Neural progenitor cell (in vitro differentiated cells): Measurements from ENCODE around the gene ADRA1B. TPM values are rescaled to one million over a fixed set of nuclear protein-coding genes. Genes with fewer than 3 reads are reported as not detected.
A peak's percentile ranks its signal among the peaks of the same experiment; 100 is the strongest.

Experiments used
- DNase-seq: peaks from one replicate; pipeline ENCODE4 v3.0.0-alpha.2; 2016; ENCODE audit warnings: low spot score
- H2AFZ ChIP-seq: fragments of 200-600 bp; sonication (generic); replicated peaks from 2 replicates; pipeline ENCODE4 v1.6.1; 2016; ENCODE audit warnings: antibody characterized with exemption
- H3F3A ChIP-seq: fragments of 200-600 bp; sonication (generic); 2 replicates; pipeline ENCODE4 v1.6.1; 2016; ENCODE audit warnings: antibody characterized with exemption, low read depth
- H3K27ac ChIP-seq: fragments of 200-600 bp; sonication (generic); 2 replicates; pipeline ENCODE4 v1.5.1; 2016; ENCODE audit warnings: mild to moderate bottlenecking
- H3K27me3 ChIP-seq: fragments of 200-600 bp; sonication (generic); 2 replicates; pipeline ENCODE4 v1.6.1; 2016; ENCODE audit warnings: mild to moderate bottlenecking, moderate library complexity
- H3K36me3 ChIP-seq: fragments of 200-600 bp; sonication (generic); 2 replicates; pipeline ENCODE4 v1.5.1; 2016
- H3K4me1 ChIP-seq: fragments of 200-600 bp; sonication (generic); 2 replicates; pipeline ENCODE4 v1.6.1; 2016; ENCODE audit warnings: mixed run types
- H3K4me2 ChIP-seq: fragments of 200-600 bp; sonication (generic); 2 replicates; pipeline ENCODE4 v1.6.1; 2016
- H3K4me3 ChIP-seq: fragments of 200-600 bp; sonication (generic); 2 replicates; pipeline ENCODE4 v1.5.1; 2016
- H3K79me2 ChIP-seq: fragments of 200-600 bp; sonication (generic); 2 replicates; pipeline ENCODE4 v1.6.1; 2016; ENCODE audit warnings: low read depth
- H3K9ac ChIP-seq: fragments of 200-600 bp; sonication (generic); 2 replicates; pipeline ENCODE4 v1.6.1; 2016
- H3K9me3 ChIP-seq: fragments of 200-600 bp; sonication (generic); 2 replicates; pipeline ENCODE4 v1.5.1; 2016; ENCODE audit warnings: low read depth
- H4K20me1 ChIP-seq: fragments of 200-600 bp; sonication (generic); 2 replicates; pipeline ENCODE4 v1.6.1; 2016; ENCODE audit warnings: low read depth
- H3K27ac Mint-ChIP-seq: 3 replicates; pipeline ENCODE4 v1.8.0; 2021; ENCODE audit warnings: mixed read lengths
- H3K27me3 Mint-ChIP-seq: 2 replicates; pipeline ENCODE4 v1.8.0; 2022; ENCODE audit warnings: low read depth, mild to moderate bottlenecking, inconsistent platforms, moderate library complexity, mixed read lengths; ENCODE audit not compliant: insufficient read depth
- H3K36me3 Mint-ChIP-seq: 3 replicates; pipeline ENCODE4 v1.8.0; 2021; ENCODE audit warnings: mixed read lengths
- H3K4me1 Mint-ChIP-seq: 3 replicates; pipeline ENCODE4 v1.8.0; 2021; ENCODE audit warnings: mixed read lengths
- H3K4me3 Mint-ChIP-seq: 3 replicates; pipeline ENCODE4 v1.8.0; 2021; ENCODE audit warnings: mild to moderate bottlenecking, moderate library complexity, mixed read lengths
- H3K9me3 Mint-ChIP-seq: 3 replicates; pipeline ENCODE4 v1.8.0; 2020; ENCODE audit warnings: mixed read lengths
- EZH2 ChIP-seq: fragments of 200-600 bp; sonication (generic); IDR thresholded peaks from 2 replicates; pipeline ENCODE4 v1.6.1; 2017; ENCODE audit warnings: antibody characterized with exemption, mild to moderate bottlenecking, moderate library complexity
- EZH2phosphoT487 ChIP-seq: fragments of 200-600 bp; sonication (generic); IDR thresholded peaks from 2 replicates; pipeline ENCODE4 v1.6.1; 2017; ENCODE audit warnings: antibody characterized with exemption
- total RNA-seq: library from RNA; depleted of rRNA; stranded (reverse); fragments of >200 nt; gene quantifications from 2 replicates; pipeline ENCODE4 v1.2.3, GENCODE V29; 2015; ENCODE audit warnings: low replicate concordance
- TF ChIP-seq, protein P1 (sequence below): fragments of 200-600 bp; sonication (generic); IDR thresholded peaks from 2 replicates; pipeline ENCODE4 v1.5.1; 2017; ENCODE audit warnings: antibody characterized with exemption, mild to moderate bottlenecking

Gene ADRA1B
- total RNA-seq, 1 donor from 2014 or later = not detected

DNA sequence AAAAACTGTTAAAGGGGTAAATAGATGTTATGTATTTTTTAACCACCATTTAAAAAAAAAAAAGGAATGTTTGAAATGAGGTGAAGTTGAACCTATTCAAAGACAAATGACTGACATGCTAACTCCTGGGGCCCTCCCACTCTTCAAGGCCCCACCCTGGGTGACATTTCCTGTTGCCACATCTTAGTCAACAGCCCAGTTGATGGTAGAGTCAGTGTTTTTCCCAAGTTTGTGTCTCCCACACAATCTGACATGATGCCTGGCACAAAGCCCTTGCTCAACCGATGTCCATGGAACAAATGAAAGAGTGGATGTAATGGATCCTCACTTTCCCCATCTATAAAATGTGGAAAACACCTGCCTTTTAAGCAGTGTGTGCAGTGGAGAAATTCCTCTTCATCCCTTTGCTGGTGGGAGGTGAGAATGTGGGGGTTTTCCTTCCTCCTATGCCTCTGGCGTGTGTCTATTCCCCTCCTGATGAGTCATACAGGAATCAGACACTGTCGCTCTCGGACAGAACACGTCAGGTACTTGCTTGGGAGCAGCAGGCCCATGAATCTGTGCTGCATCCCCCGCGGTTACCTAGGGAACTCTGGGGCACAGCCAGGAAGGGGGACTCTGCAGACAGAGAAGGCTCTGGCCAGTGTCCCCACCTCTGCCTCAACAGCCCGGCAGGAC lies 13.7 kb upstream of the ADRA1B start:
- TF ChIP-seq EZH2 = no peak
- TF ChIP-seq EZH2phosphoT487 = no peak
- TF ChIP-seq, protein P1, sequence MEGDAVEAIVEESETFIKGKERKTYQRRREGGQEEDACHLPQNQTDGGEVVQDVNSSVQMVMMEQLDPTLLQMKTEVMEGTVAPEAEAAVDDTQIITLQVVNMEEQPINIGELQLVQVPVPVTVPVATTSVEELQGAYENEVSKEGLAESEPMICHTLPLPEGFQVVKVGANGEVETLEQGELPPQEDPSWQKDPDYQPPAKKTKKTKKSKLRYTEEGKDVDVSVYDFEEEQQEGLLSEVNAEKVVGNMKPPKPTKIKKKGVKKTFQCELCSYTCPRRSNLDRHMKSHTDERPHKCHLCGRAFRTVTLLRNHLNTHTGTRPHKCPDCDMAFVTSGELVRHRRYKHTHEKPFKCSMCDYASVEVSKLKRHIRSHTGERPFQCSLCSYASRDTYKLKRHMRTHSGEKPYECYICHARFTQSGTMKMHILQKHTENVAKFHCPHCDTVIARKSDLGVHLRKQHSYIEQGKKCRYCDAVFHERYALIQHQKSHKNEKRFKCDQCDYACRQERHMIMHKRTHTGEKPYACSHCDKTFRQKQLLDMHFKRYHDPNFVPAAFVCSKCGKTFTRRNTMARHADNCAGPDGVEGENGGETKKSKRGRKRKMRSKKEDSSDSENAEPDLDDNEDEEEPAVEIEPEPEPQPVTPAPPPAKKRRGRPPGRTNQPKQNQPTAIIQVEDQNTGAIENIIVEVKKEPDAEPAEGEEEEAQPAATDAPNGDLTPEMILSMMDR = no peak
- no peaks in the 10 kb centered on the region for H3K36me3 ChIP-seq
- no peak overlapping the region for H3K4me3 Mint-ChIP-seq
- H3K36me3 Mint-ChIP-seq = no peaks in the 10 kb centered on the region
- H3K9me3 ChIP-seq = no peaks in the 10 kb centered on the region
- H3K9me3 Mint-ChIP-seq = no peaks in the 10 kb centered on the region
- no peak overlapping the region for H3K4me3 ChIP-seq
- peak overlapping the region; percentile 75 for H3K27ac Mint-ChIP-seq
- no peaks in the 10 kb centered on the region for H3K79me2 ChIP-seq
- no peak overlapping the region for H2AFZ ChIP-seq
- no peak for DNase-seq
- H3K9ac ChIP-seq = no peak overlapping the region
- peaks cover 2% of the 10 kb centered on the region for H3K27me3 Mint-ChIP-seq
- no peaks in the 10 kb centered on the region for H4K20me1 ChIP-seq
- H3F3A ChIP-seq = no peaks in the 10 kb centered on the region
- peaks cover 34% of the 10 kb centered on the region for H3K4me1 Mint-ChIP-seq
- H3K27me3 ChIP-seq = no peaks in the 10 kb centered on the region
- H3K4me1 ChIP-seq = no peaks in the 10 kb centered on the region
- H3K4me2 ChIP-seq = no peak overlapping the region
- H3K27ac ChIP-seq = no peak overlapping the region

DNA sequence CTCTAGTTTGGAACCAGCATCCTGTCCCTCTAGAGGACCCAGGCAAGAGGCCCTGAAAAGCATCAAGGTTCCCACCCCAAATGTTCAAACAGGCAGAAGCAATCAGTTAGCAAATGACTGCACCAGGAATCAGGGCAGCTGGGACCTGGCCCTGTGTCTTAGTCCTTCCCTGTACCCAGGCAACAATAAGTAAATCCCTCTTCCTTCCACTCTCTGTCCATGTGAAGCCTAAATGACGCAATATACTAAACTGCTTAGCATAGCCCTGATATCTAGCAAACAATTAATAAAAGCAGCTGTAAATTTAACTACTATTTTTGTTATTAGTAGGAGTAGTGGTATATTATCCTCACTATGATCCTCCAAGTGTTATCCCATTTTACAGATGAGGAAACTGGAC lies 13.2 kb upstream of the ADRA1B start:
- TF ChIP-seq EZH2 (no peak), EZH2phosphoT487 (no peak)
- TF ChIP-seq, protein P1 = no peak
- Histone ChIP-seq H3K27ac (no peak overlapping the region), H4K20me1 (no peaks in the 10 kb centered on the region), H3K79me2 (no peaks in the 10 kb centered on the region), H3K4me1 (peaks cover 3% of the 10 kb centered on the region), H3K36me3 (no peaks in the 10 kb centered on the region), H3K4me2 (no peak overlapping the region), H3K9ac (no peak overlapping the region), H3K4me3 (no peak overlapping the region), H2AFZ (no peak overlapping the region), H3K27me3 (no peaks in the 10 kb centered on the region), H3K9me3 (no peaks in the 10 kb centered on the region), H3F3A (no peaks in the 10 kb centered on the region)
- Mint-ChIP-seq H3K27me3 (peaks cover under 1% of the 10 kb centered on the region), H3K9me3 (no peaks in the 10 kb centered on the region), H3K4me1 (peaks cover 40% of the 10 kb centered on the region), H3K4me3 (no peak overlapping the region), H3K27ac (peak overlapping the region; percentile 3), H3K36me3 (no peaks in the 10 kb centered on the region)
- no peak for DNase-seq

DNA sequence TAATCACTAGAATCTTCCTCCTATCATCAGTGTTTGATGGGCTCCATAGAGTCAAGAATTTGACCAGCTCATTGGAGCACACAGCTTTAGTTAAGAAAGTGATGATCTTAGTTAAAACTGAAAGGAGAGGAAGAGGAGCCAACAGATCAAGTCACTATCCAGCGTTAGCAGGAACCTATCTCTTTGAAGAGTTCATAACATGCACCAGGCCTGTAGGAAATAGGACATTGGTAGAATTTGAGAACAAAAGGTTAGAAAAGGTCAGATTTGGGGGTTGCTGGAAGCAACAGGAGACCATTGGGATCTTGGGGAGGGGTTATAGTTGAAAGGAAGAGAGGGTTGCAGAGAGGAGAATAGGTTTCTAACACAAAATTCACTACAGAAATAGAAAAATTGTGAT lies 11.4 kb upstream of the ADRA1B start:
- peaks cover 49% of the 10 kb centered on the region for H3K4me1 Mint-ChIP-seq
- H2AFZ ChIP-seq = no peak overlapping the region
- H3K4me1 ChIP-seq = peaks cover 10% of the 10 kb centered on the region
- no peaks in the 10 kb centered on the region for H3K36me3 ChIP-seq
- H3K27me3 Mint-ChIP-seq = peaks cover 2% of the 10 kb centered on the region
- no peak for DNase-seq
- no peaks in the 10 kb centered on the region for H3F3A ChIP-seq
- H3K4me2 ChIP-seq = no peak overlapping the region
- no peaks in the 10 kb centered on the region for H3K27me3 ChIP-seq
- no peaks in the 10 kb centered on the region for H3K9me3 ChIP-seq
- TF ChIP-seq EZH2 = no peak
- TF ChIP-seq, protein P1 = no peak
- TF ChIP-seq EZH2phosphoT487 = no peak
- H3K4me3 ChIP-seq = no peak overlapping the region
- H3K36me3 Mint-ChIP-seq = no peaks in the 10 kb centered on the region
- H3K27ac Mint-ChIP-seq = no peak overlapping the region
- no peak overlapping the region for H3K9ac ChIP-seq
- no peak overlapping the region for H3K27ac ChIP-seq
- no peaks in the 10 kb centered on the region for H3K79me2 ChIP-seq
- H3K9me3 Mint-ChIP-seq = no peaks in the 10 kb centered on the region
- no peak overlapping the region for H3K4me3 Mint-ChIP-seq
- no peaks in the 10 kb centered on the region for H4K20me1 ChIP-seq
